DMS153 (cell line): ENCODE results near the gene ATP6V1G3.
"Not testable (repeated sequence)": the region's sequence is repeated elsewhere in the genome, so short reads cannot be mapped to it uniquely, and the experiment has no call there.

Experiments used
- DNase-seq: peaks from one replicate; lab custom pipeline; 2025; lab: John Stamatoyannopoulos, UW

Gene ATP6V1G3

DNA sequence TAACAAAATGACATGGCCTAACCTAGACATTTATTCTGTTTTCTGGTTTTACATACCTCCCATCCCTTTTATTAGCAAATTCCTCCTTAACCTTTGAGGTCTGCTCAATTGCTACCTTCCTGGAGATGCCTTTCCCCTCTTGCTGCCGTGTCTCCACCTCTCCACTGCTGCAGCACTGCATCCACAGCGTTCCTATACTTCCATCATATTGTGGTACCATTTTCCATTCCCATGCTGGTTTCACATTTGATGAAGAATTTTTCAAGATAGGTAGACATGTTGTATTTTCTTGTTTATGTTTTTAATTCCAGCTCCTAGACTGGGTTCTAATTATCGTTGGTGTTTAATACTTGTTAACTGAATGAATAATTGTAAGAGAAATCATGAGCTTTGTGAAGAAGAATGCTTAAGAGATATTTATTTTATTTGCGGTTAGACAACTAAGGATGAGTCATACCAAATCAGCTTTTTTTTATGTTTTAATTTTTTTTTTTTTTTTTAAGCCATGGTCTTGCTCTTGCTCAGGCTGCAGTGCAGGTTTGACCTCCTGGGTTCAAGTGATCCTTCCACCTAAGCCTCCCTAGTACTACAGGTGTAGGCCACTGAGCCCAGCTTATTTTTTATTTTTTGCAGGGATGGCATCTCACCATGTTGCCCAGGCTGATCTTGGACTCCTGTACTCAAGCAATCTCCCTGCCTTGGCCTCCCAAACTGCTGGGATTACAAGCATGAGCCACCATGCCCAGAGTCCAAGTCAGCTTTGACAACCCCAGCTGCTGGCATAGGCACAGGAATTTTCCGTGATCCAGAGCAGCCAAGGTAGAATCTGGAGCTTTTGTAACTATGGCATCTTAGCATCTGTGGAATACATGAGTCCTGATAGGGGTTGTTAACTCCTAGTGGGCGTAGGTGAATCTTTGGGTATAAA lies 44.0 kb downstream of the ATP6V1G3 start:
- DNase-seq, result no peak

DNA sequence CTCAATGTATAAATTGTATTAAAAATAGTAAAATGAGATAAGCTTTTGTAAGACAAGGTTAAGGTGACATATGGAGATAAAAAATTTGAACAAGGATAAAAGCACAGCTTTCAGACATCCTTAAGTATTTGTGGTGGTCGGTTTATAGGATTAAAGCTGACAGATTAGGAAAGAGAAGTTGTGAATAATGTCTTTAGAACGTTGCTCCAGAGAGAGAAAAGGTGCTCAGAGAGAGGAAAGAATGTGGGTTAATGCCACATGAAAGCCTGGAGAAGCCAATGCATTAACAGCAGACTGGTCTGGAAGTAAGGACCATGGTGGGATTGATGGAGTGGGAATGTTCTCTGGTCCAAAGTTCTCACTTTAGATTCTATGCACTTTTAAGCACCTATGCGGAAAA lies 44.8 kb downstream of the ATP6V1G3 start:
- no peak for DNase-seq

DNA sequence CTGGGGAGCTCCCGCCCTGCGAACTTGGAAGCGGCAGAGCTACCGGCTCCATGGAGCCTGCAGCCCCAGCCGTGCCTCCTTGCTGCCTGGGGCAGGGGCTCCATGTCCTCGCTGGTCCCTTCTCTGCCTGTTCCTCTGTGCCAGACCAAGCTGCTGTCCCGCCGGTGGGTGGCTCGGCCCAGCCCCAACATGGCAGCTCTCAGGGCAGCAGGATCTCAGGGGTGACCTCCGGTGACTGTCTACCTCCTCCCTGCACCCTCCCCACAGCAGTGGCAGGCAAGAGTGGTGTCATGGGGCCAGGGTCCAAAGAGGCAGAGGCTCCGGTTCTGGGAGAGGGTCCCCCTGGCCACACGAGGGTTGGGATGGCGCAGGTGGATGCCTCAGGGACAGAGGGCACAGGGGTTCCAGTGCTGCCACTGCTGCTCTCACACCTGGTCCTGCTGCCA lies 45.8 kb downstream of the ATP6V1G3 start:
- DNase-seq, result no peak

DNA sequence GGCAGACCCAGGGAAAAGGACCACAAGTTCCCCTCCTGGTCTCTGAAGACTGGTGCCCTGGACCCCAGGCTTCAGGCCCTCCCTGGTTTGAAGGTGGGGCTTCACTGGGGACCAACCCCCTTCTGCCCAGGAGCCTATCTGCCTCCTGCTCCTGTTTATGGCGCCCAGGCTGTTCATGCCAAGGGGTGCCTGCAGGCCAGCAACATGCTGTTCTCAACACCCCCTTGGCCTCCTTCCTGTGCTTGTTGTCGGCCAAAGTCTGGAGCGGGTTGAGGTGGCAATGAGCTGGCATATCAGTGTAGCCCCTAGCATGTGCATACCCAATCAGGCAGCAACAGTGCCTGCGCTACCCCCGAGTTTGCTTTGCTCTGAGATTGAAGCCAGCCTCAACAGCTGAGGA lies 46.3 kb downstream of the ATP6V1G3 start:
- DNase-seq, result no peak

DNA sequence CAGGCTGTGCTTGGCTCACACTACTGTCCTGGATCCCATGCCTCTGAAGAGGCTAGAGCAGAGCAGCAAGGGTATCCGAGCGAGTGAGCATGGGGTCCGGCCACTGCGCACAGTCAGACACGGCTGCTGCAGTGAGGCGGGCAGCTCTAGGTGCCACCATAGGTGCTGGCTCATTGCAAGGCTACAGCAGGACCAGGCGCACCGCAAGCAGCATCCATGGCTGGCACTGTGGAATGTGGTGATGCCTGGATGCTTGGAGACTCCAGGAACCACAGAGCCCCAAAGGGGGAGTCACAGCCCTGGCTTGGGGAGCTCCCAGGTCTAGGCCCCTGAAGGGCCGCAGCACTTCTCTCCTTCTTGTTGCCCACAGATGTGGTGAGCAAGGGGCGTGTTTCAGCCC lies 47.2 kb downstream of the ATP6V1G3 start:
- DNase-seq, result no peak

DNA sequence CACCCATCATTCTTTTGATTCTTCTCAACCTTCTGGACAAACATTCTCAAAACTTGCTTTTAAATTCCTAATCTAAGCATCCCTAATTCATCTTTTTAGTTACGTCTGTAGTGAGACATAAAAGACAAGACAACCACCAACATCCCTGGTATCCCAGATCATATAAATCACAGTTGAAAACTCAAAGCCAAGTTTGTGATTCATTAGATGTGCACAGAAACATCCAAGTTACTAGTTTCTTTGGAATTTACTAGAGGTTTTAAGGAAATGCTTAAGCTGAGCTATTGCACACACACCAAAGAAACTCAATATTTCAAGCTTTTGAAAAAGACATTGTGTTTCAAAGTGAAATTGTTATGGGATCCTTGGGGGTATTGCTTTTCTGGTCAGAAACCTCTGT lies 47.6 kb downstream of the ATP6V1G3 start:
- DNase-seq, result no peak

DNA sequence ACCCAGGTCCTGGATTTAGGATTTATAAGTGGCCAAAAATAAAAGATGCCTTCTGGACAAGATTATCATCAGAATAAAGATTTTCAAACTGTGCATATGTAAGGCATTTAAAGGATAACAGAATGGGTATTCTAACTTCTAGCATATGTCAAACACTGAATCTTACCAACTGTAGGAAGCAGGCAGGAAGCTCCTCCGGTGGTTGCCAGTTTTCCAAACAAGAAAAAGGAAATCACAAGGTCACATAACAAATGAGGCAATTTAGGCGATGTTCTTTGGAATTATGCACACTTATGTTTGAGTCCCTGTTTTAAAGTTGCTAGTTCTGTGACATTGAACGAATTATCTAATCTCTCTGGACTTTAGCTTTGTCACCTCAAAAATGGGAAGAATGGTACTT lies 48.9 kb downstream of the ATP6V1G3 start:
- DNase-seq, result no peak

DNA sequence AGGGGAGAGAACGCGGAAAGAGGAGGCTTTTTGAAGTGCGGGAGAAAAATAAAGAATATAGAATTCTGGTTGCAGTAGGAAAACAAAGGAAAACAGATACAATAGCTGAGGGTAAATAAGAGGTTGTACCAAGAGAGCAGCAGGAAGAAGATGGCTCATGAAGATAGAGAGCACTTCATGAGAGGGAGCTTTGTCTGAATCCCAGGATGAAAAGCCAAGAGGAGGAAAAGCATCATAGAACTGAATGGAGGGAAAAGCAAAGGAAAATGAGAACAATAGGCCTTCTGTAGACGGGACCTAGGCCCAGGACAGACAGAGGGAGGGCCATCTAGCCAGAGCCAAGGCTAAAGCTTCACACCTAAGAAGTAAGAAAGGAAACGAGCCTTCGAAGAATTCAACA lies 49.5 kb downstream of the ATP6V1G3 start:
- DNase-seq, result no peak

DNA sequence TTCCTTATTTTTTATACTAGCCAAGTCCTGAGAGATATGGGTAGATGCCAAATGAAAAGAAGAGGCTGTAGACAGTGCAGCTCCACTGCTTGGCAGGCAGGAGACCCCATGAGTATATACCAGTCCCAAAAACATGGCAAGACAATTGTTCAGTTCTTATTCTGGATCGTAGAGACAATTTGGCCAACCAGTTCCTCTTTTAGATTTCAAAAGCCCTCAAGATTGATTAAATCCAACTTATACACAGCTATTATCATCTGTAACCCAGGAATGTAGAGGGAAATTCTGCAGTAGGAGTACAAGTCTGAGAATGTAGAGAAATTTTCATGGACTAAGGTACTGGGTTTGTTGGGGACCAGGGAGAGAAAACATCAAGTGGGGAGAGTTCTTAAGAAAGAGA lies 50.3 kb downstream of the ATP6V1G3 start:
- DNase-seq, result no peak

DNA sequence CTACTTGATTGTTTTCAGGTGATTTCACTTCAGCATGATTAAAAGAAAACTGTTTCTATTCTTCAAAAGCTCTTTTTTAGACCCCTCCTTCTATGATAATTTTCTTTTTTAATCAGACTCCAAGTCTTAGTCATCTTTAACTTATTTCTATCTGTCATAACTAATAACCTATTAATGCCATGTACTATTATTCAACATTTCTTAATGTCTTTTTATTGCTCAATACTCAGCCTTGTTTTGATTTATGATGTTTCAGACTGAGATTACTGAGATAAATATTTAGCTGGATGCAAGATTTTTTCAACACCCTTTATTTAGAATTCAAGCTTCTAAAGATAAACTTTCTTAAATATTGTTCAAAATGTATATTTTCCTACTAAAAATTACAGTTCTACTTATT lies 53.6 kb downstream of the ATP6V1G3 start:
- DNase-seq, result no peak

DNA sequence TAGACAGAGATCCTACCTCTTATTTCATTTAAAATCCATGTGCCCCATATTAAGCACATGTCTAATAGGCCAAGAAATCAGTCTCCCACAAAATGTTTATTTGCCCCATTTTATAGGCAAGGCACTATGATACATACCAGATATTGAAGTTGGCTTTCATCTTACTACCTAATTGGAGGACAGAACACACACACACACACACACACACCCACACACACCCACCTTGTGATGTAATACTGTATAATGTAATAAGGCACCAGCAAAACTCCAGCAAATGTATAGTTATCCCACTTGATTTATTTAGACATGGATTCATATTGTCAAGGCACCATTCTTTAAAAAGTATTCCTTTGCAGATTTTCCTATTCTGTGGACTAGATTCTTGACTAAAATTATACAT lies 56.8 kb downstream of the ATP6V1G3 start:
- no peak for DNase-seq

DNA sequence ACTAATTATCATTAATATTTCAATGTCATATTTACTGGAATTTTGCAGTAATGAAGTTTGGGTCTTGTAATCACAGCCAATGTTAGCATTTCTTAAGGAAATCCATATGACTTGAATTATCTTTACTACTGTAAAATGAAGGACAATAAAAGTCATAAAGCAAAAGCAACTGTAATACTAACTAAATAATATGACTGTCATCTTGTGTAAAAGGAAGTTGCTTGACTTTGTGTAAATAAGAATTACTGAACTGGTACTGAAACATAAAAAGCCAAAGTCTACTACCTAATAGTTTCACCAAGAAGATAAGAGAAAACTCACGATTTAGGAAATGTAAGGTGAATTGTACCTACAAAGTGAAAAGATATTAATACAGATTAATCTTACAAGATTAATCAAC lies 57.5 kb downstream of the ATP6V1G3 start:
- DNase-seq, result no peak

DNA sequence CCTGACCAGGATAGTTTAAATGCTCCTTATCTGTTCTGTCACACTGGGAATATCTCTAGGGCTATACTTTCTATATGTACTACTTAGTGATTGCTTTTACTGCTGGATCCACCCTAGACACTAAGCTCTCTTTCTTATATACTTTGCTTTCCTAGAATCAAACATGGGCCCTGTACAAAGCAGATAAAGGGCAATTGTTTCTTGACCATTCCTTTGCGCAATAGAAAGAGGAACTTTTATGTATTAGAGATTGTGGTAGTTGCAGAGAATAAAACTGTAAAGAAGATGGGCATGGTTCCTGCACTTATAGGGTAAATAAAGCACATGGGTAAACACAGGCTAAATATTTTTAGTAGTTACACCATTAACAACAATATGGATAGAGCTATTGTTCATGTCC lies 58.8 kb downstream of the ATP6V1G3 start:
- DNase-seq, result no peak

DNA sequence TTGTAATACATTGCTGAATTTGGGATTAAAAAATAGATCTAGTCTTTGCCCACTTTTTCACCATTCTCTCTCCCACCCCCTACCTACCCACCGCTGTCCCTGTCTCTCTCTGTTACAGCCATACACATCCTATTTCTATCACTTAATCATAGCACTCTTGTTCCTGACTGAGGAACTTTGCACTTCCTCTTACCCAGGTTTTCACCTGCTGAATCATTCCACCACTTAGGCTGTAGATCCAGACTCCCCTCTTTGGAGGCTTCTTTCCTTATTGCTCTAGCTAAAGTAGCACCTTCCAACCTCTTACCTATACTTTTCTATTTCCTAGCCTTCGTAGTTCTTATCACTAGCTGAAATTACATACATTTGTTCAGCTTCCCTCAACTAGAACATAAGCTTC lies 59.6 kb downstream of the ATP6V1G3 start:
- DNase-seq, result no peak

DNA sequence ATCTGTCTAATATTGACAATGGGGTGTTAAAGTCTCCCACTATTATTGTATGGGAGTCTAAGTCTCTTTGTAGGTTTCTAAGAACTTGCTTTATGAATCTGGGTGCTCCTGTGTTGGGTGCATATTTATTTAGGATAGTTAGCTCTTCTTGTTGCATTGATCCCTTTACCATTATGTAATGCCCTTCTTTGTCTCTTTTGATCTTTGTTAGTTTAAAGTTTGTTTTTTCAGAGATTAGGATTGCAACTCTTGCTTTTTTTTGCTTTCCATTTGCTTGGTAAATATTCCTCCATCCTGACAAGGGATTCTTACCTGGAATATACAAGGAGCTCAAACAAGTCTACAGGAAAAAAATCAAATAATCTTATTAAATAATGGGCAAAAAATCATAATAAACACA lies 63.1 kb downstream of the ATP6V1G3 start:
- not testable (repeated sequence) for DNase-seq
